Inferior parietal cortex (tissue), 1 donor: ENCODE results near the gene BNIP3.
"Not testable (repeated sequence)": the region's sequence is repeated elsewhere in the genome, so short reads cannot be mapped to it uniquely, and the experiment has no call there.

Experiments
- DNase-seq: peaks from one replicate; pipeline ENCODE4 v3.0.0-alpha.2; 2016; ENCODE audit errors: extremely low spot score

BNIP3 gene

DNA sequence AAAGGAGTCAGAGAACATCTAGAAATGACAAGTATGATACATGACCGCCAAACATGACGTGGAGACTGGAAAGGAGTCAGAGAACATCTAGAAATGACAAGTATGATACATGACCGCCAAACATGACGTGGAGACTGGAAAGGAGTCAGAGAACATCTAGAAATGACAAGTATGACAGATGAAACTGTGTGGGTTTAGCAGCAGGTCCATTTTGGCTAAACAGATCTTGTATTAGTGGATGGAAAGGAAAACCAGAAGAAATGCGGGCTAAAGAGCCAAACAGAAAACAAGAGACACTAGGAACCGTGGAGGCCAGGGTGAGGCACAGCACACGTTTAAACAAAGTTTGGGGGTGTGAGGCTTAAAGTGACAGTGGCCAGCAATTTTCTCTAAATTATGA lies 31.8 kb downstream of the BNIP3 start:
- DNase-seq = not testable (repeated sequence)

DNA sequence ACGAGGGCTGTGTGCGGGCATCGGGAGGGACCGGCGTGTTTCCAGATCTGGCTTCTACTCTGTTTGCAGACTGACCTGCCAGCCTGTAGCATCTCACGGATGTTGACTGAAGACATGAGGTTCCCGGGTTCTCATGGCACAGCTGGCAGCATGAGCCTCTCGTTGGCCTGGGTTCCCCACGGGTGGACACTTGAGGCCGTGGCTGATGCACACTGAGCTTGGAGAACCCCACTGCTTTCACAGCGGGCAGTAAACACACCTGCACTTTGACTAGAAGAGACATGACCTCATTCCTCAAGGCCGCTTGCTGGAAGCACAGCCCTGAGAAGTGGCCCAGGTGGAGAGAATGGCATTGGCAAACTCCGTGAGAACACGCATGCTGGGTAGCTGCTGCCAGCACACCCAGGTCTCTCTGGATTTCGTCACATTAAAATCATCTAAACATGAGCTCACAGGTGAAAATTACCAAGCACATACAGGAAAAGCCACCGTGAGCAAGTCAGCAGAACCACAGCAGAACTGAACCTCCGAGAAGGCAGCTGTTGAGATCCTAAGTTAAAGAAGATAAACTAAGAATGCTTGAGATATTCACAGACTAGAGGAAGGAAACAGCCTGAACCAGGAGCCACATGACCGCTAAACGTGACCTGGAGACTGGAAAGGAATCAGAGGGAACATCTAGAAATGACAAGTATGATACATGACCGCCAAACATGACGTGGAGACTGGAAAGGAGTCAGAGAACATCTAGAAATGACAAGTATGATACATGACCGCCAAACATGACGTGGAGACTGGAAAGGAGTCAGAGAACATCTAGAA lies 32.5 kb downstream of the BNIP3 start:
- no peak for DNase-seq

DNA sequence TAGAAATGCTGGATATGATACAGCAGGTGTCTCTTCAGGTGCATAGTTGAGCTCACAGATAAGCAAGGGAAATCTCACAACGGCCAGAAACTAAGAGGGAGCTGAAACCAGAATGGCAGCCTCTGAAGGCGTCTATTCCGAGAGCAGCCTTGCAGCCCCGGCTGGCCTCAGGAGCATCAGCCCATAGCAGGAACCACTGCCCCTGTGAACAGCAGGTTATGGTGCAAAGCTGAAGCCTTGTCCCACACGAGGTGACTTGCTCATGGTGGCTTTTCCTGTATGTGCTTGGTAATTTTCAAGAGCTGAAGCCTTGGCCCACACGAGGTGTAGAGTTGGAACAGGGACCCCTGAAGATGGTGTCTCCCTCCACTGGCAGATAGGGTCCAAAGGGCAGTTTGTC lies 33.2 kb downstream of the BNIP3 start:
- DNase-seq = no peak

DNA sequence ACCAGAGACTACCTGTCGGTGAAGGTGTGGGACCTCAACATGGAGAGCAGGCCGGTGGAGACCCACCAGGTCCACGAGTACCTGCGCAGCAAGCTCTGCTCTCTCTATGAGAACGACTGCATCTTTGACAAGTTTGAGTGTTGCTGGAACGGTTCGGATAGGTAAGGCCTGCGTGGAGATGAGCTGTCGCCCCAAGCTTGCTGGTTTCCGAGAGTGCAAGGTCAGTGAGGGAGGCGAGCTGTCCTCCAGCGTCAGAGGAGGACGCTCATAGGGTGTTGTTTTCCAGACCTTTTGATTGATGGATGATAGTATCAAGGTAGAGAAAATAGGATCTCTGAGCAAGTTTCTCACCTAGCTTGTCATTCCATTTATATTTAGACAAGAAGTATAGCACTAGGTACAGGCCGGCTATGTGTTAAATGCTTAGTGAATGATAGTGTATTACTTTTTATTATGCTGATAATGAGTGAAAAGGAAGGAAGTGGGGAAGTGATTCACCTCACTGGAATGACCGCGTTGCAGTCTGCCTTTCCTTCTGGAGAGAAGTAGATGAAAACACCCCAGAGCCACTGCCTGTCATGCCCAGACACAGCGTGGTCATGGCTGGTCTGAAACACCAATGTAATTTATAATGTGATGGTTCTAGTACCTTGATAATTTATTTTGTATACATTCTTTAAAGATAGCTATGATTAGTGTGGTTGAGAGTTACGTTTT lies 33.9 kb downstream of the BNIP3 start:
- DNase-seq = no peak

DNA sequence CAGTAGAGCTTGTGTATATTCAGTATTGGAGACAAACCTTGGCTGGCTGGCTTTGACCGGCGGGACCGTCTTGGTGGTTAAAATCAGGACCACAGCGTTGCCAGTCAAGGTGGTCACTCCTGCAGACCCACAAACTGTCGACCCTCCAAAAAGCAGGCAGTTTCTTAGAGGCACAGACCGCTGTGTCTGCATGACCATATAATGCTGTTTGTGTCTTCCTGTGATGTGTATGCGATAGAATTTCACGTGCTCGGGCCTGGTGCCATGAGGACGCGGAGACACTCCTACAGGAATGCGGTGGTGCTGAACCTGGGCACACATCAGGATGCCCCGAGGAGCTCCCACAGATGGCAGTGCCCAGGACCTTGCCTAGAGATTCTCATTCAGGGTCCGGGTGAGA lies 34.8 kb downstream of the BNIP3 start:
- DNase-seq = no peak

DNA sequence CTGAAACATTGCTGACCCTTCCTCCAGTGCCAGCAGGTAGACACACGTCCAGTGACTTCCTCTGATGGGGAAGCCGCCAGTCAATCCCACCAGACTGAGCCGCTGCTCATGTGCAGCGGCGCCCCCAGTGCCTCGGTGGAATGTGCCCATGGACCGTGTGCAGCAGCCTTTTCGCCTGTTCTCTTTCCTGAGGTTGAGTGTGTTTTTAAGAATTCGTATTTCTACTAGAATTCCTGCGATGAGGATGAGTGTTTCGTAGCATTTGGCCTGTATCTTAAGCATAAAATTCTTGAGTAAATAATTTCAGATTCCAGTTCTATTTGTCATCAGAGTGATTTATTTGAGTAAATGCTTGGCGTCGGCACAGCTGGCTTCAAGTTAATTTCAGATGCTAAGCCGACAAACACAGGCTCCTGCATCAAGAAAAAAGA lies 35.4 kb downstream of the BNIP3 start:
- DNase-seq = no peak

DNA sequence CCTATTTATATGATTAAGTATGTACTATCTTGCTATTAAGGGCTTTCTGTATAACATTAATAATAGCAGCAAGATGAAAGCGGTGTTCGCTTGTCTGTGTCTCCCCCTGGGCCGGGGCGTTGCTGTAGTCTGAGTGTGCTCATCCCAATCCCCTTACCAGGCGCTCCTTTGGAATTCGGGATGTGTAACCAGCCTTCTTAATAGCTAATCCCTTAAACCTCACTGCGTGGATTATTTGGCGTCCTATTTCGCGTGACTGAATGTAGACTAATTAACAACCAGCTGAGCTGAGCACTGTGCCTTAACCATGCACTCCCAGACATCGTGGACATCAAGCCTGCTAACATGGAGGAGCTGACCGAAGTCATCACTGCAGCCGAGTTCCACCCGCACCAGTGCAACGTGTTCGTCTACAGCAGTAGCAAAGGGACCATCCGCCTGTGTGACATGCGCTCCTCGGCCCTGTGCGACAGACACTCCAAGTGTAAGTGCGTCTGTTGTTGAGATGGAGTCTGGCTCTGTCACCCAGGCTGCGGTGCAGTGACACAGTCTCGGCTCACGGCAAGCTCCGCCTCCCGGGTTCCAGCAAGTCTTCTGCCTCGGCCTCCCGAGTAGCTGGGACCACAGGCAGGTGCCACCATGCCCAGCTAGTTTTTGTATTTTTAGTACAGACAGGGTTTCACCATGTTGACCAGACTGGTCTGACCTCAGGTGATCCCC lies 36.6 kb downstream of the BNIP3 start:
- no peak for DNase-seq

DNA sequence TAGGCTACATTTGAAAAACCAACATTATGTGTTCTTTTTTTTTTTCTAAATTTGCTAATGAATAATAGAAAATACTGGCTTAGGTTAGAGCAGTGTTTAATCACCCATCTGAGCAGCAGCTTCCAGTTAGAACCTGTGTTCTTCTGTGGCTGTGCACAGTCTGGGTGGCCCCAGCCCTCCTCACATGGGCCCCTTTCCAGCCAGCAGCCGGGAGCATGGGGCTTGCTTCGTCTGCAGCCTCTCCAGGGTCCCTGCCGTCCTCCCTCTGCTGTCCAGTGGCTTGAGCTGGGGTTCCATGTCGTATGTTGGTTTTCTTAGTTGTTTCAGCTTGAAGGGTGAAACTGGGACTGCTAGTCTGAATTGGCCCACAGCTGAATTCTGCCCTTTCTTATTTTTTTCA lies 37.3 kb downstream of the BNIP3 start:
- DNase-seq = no peak

DNA sequence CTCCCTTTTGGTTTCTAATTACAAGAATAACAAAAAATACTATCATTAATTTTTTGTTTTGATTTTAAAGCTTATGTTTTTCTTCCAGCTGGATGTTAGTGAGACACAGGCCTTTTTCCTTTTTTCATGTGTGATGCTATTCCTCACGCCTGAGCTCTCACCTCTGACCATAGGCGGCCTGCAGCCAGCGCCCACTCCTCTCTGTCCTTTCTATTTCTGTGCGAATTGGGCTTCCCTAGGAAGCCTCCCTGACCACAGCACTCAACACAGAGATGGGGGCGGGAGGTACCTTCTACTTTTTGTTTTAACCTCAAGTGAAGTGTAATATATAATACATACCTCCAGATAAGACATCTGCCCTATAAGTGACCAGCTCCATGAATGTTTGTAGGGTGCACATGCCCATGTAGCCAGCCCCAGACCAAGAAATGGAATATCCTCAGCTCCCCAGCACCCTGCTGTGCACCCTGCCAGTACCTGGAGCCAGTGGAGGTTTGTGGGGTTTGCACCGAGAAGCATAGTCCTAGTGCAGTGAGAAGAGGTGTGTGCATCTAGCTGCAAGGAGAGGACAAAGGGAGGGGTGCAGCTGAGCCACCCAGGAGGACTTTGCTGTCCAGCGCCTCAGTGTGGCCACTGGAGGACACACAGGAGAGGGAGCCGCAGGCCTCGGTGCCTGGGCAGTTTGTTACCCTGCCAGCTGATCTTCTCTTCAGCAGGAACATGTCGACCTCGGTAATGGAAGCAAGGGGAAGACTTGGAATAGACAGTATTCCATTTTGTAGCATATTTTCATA lies 38.5 kb downstream of the BNIP3 start:
- DNase-seq = no peak

DNA sequence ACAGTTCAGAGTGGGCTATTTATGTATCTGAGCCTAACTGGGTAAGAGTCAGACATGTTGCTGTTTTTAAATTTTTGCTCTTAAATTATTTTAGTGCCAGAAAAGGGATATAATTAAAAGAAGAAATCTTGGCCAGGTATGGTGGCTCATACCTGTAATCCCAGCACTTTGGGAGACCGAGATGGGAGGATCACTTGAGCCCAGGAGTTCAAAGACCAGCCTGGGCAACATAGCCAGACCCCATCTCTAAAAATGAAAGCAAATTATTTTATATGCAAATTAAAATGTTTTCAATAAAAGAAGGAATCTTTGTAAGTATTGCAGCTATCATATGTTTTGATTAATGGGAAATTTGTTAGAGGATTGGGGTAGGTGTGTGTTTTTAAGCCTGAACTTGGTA lies 39.3 kb downstream of the BNIP3 start:
- DNase-seq = no peak

DNA sequence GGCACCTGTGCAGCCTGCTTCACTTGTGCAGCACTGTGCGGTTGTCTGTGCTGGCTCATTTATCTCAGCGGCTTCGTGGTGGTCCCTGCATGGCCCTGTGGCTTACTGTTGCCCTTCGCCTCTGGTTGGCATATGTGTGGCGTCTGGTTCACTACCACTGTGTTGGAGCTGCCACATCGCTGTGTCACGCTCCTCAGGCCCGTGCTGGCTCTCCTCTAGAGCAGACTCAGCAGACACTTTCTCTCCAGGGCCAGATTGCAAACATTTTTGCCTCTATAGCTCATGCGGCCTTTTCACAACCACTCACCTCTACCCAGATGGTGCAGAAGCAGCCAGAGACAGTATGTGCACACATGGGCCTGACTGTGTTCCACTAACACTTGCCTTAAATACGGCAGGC lies 43.0 kb downstream of the BNIP3 start:
- no peak for DNase-seq

DNA sequence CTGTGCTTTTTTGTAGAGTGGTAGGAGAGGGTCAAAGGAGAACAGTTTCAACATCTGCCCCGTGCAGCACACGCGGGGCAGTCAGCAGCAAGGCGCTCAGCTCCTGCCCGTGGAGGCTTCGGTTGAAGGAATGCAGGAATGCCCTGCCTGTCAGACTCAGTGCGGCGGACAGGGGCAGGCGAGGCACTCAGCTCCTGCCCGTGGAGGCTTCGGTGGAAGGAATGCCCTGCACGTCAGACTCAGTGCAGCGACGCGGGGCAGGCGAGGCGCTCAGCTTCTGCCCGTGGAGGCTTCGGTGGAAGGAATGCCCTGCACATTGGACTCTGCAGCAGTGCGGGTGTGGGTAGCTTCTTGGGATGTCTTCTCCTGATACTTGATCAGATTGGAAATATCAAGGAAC lies 43.9 kb downstream of the BNIP3 start:
- DNase-seq = no peak

DNA sequence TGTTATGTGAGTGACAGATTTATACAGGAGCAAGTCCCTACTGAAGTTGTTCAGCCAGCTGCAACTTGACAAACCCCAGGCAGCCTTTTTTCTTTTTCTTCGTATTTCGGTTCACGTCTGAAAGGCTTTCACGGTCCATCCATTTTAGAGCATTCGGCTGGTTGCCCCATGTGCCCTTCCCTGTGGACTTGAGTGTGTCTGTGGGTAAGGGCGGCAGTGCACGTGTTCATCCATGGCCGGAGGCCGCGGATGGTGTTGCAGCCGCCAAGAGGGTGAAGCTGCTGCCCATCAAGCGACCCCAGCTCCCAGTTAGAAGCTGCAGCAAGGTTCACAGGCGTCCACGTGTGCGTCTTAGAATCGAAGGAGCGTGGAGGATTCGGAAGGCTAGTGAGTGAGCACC lies 45.0 kb downstream of the BNIP3 start:
- no peak for DNase-seq

DNA sequence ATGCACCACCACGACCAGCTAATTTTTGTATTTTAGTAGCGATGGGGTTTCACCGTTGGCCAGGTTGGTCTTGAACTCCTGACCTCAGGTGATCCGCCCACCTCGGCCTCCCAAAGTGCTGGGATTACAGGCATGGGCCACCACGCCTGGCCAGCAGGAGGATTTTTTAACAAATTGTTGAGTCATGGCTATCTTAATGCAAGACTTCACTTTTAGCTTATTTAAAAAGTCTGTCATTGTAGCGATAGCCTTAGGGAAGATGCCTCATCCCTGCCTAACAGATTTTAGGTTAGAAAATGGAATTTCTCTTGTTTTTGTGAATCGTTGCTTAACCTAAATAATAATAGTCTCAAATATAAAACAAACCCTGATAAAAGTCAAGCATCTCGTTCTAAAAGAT lies 45.4 kb downstream of the BNIP3 start:
- no peak for DNase-seq

DNA sequence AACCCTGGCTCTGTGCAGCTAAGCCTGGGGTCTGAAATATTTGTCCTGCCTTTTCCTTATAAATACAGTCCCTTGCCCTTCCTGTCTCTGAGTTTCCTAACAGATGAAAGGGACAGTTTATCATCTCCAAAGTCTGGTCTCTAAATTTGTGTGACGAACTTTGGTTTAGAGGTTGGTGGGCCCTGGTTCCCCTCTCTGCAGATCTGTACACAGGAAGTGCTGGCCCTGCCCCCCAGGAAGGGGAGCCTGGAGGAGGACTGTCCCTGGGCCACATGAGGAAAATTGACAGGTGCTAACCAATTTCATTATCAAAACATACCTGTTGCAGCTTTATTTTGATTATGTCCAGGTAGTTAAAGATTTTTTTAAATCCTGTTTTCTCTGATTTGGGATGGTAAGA lies 46.5 kb downstream of the BNIP3 start:
- no peak for DNase-seq

DNA sequence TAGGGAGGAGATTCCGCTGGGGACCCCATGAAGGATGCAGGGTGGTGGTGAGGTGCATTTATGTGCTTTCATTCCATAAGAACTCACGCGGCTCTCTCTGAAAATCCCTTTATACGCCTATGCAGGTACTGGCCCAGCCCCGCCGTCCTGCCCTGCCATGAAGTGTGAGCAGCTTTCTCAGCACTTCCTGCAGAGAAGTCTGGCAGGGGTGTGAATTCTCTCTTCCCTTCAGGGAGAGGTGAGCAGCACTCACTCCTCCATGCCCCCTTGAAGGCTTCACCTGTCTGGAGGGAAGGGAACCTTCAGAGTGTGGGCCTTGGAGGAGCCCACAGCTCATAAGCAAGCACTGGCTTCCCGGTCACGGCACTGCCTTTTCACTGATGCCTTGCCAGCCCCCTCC lies 47.0 kb downstream of the BNIP3 start:
- DNase-seq = no peak

DNA sequence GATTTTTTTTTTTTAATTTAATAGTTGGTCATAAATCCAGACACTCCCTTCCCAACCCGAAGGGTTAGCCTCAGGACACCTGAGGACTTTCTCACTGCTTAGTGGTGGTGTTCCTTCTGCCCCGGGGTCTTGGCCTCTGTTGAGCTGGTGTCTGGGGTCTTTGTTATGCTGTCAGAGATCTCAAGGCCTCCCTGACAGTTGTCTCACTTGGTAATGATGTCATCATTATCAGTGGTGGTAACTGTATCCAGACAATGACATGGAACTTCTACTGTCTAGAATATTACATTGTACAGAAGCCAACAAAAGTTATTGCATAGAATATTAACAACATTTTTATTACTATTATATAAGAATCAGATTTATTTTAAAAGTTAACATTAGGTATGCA lies 48.0 kb downstream of the BNIP3 start:
- no peak for DNase-seq

DNA sequence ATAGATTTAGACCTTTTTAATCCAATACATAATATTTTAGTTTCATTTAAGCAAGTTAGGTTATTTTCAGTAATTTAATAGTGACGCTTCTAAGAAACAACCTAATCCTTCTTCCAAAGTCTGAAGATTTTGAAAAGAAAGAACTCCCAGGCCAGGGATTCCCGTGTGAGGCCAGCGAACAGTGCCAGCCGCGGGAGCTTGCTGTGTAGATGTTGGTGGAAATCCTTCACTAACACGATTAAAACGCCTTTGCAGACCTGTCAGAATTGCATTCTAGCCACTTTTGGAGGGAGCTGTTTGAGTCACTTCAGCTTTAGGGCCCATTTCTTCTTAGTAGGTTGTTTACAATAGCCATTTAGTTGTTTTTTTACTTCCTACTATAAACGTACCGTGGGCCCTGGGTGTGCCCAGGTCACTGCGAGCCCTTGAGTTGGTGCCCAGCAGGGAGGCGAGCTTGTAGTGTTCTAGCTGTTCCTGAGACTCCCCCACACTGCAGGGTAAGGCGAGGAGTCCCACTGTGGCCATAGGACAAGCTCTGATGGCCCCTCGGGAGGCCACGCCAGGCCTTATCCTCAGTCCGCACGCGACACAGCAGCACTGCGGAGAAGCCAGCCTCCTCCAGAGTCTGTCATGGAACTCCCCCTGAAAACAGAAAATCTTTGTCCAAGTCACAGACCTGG lies 48.6 kb downstream of the BNIP3 start:
- no peak for DNase-seq

DNA sequence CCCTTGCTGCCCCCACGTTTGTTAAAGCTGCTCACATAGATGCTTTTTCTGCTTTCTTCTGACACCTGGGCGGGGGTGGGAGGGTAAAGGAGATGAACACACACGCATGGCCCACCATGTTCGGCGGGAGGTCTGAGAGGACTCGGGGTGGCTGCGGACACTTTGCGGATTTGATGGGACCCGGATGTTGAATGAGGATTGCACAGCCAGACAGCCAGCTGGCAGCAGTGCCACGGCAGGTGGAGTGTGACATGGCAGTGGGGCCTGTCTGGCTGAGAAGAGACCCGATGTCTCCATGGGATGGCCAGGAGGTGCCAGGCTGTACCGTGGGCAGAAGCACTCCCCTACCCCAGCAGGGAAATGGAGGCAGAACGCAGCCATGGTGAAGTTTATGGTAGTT lies 49.7 kb downstream of the BNIP3 start:
- no peak for DNase-seq

DNA sequence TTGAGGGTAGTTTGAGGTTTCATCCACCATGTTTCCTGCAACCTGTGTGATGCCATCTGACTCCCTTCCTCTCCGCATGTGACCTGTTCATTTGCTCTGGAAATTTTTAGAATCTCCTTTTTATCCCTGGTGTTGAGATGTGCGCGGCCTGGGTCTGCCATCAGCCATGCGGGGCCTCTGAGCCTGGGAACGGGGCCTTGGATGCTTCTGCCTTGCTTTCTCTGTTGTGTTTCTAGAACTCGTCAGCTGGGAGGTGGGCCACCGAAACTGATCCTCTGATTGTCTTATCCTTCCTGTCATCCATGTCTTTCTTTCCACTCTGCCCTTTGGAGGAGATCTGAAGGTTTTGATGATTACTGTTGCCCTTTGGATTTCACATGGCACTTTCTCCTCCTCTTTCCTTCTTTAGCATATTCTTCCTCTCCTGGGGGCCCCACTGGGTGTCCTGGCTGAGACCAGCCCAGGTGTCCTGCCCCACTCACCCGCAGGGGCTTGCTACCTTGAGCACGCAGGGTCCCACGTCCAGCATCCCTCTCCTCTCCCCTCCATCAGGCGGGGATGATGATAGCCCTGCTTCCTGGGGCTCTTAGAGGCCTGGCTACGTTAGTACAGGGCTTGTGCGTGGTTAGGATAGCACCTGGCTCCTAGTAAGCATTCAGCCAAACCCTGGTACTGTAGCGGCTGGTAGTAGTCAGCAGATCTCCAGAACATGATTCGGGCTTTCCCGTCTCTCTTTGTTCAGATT lies 51.0 kb downstream of the BNIP3 start:
- no peak for DNase-seq

DNA sequence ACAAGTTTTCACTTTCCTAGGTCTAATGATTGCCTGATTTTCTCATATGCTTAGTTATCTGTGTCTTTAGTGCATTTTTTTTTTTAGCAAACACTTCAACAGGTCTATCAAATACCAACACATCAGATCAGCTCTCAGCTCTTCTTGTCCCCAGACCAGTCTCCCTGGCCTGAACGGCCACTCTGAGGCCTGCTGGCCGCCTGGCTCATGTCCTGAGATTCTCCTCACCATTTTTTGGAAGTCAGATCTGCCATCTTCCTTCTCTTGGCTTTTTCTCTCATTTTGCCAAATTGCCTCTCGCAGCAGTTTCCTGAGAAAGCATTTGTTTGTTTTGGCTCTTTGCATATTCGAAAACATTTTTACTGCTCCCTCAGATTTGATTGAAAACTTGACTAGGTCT lies 51.6 kb downstream of the BNIP3 start:
- no peak for DNase-seq
